HG02981 (cell line): ENCODE data around the gene MRPL24.

ENCODE experiments used
- ATAC-seq: cut with Tn5 transposase; IDR thresholded peaks from one replicate; pipeline ENCODE4 v1.9.1; 2021; ENCODE audit warnings: mild to moderate bottlenecking, moderate library complexity; ENCODE audit not compliant: unreplicated experiment

MRPL24 gene

GRCh38 chr1:156711011-156711817 lies 29.7 kb downstream of the MRPL24 start:
- no peak for ATAC-seq

GRCh38 chr1:156709757-156710489 lies 31.0 kb downstream of the MRPL24 start:
- ATAC-seq: no peak

GRCh38 chr1:156709031-156709430 lies 31.9 kb downstream of the MRPL24 start:
- no peak for ATAC-seq

- ATAC-seq: no peak
Measured at GRCh38 chr1:156708218-156708661, 32.6 kb downstream of the MRPL24 start.

GRCh38 chr1:156707417-156708217 lies 33.3 kb downstream of the MRPL24 start:
- ATAC-seq: no peak

- no peak for ATAC-seq
Measured at GRCh38 chr1:156706657-156707416, 34.1 kb downstream of the MRPL24 start.

- ATAC-seq: no peak
Measured at GRCh38 chr1:156705918-156706656, 34.8 kb downstream of the MRPL24 start.

GRCh38 chr1:156705321-156705917 lies 35.5 kb downstream of the MRPL24 start, which contains the start of gene CRABP2:
Gene CRABP2 (minus strand): TSS chr1:156705583. CDS start chr1:156705446, 137 bp downstream.
- no peak for ATAC-seq

GRCh38 chr1:156704930-156705320 lies 36.0 kb downstream of the MRPL24 start:
- no peak for ATAC-seq

- ATAC-seq: no peak
Measured at GRCh38 chr1:156704166-156704711, 36.6 kb downstream of the MRPL24 start.

- ATAC-seq: no peak
Measured at GRCh38 chr1:156703741-156704140, 37.1 kb downstream of the MRPL24 start.

GRCh38 chr1:156703336-156703735 lies 37.6 kb downstream of the MRPL24 start:
- no peak for ATAC-seq

GRCh38 chr1:156700736-156701531 lies 40.0 kb downstream of the MRPL24 start:
- ATAC-seq: no peak

GRCh38 chr1:156698995-156699394 lies 41.9 kb downstream of the MRPL24 start:
- no peak for ATAC-seq

GRCh38 chr1:156697481-156697880 lies 43.4 kb downstream of the MRPL24 start:
- ATAC-seq: no peak

- no peak for ATAC-seq
Measured at GRCh38 chr1:156696755-156697154, 44.1 kb downstream of the MRPL24 start.

- no peak for ATAC-seq
Measured at GRCh38 chr1:156694690-156694962, 46.3 kb downstream of the MRPL24 start.

GRCh38 chr1:156693848-156694689 lies 46.8 kb downstream of the MRPL24 start:
- no peak for ATAC-seq
